ENCODE data around the gene KCNH2. TPM values are rescaled to one million over a fixed set of nuclear protein-coding genes. Genes with fewer than 3 reads are reported as not detected.
A peak's percentile ranks its signal among the peaks of the same experiment; 100 is the strongest.

Gene KCNH2
- total and polyA plus RNA-seq, 9 donors, result 2.0 to 26.3 (median 6.7) TPM

- H3K4me1 ChIP-seq (ENCODE audit: insufficient read depth), result peaks cover 38% of the 10 kb centered on the region
- intact Hi-C loops (cut with DNase I), result loop anchor here in 1 of 4 donors (10.0 kb wide), 1 partner anchor 190 kb away; no protein-coding TSS in a partner anchor
- H3K27ac ChIP-seq, result peak overlapping the region in 1 of 2 donors; percentile 18
- peak in 4 of 5 donors; percentile 66 to 79 (median 70) for DNase-seq
- 1 to 4% (median 1%) methylated on average over 66 to 89 of the region's 89 CpGs for WGBS, 3 donors
- H3K27me3 ChIP-seq, result no peaks in the 10 kb centered on the region
- H3K9me3 ChIP-seq, result no peaks in the 10 kb centered on the region
- H3K4me3 ChIP-seq, result peak overlapping the region; percentile 37
- TF ChIP-seq, protein P1, sequence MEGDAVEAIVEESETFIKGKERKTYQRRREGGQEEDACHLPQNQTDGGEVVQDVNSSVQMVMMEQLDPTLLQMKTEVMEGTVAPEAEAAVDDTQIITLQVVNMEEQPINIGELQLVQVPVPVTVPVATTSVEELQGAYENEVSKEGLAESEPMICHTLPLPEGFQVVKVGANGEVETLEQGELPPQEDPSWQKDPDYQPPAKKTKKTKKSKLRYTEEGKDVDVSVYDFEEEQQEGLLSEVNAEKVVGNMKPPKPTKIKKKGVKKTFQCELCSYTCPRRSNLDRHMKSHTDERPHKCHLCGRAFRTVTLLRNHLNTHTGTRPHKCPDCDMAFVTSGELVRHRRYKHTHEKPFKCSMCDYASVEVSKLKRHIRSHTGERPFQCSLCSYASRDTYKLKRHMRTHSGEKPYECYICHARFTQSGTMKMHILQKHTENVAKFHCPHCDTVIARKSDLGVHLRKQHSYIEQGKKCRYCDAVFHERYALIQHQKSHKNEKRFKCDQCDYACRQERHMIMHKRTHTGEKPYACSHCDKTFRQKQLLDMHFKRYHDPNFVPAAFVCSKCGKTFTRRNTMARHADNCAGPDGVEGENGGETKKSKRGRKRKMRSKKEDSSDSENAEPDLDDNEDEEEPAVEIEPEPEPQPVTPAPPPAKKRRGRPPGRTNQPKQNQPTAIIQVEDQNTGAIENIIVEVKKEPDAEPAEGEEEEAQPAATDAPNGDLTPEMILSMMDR (IDR thresholded peaks at IDR 0.05), result peak; percentile 10 to 66 (median 42)
- no peak for TF ChIP-seq POLR2A (IDR thresholded peaks at IDR 0.05)
- H3K36me3 ChIP-seq, result no peaks in the 10 kb centered on the region
Measured at GRCh38 chr7:150974468-150975391, 3.4 kb downstream of the KCNH2 start.

GRCh38 chr7:150973571-150974451 lies 4.3 kb downstream of the KCNH2 start:
- Histone ChIP-seq H3K4me3 (peak overlapping the region; percentile 37), H3K27me3 (no peaks in the 10 kb centered on the region), H3K9me3 (no peaks in the 10 kb centered on the region), H3K36me3 (no peaks in the 10 kb centered on the region), H3K4me1 (ENCODE audit: insufficient read depth) (peaks cover 35% of the 10 kb centered on the region), H3K27ac (peak overlapping the region in 1 of 2 donors; percentile 18)
- no peak for DNase-seq
- intact Hi-C loops (cut with DNase I), result loop anchor here in 1 of 4 donors (10.0 kb wide), 1 partner anchor 189 kb away; no protein-coding TSS in a partner anchor
- 42 to 57% (median 50%) methylated on average over 26 to 27 of the region's 27 CpGs for WGBS, 3 donors
- TF ChIP-seq POLR2A (IDR thresholded peaks at IDR 0.05), result no peak
- TF ChIP-seq, protein P1 (IDR thresholded peaks at IDR 0.05), result no peak
- TF ChIP-seq EP300 (IDR thresholded peaks at IDR 0.05), result no peak

- no peak for DNase-seq
- intact Hi-C loops (cut with DNase I), result loop anchor here in 1 of 4 donors (10.0 kb wide), 1 partner anchor 188 kb away; no protein-coding TSS in a partner anchor
- Histone ChIP-seq H3K4me1 (ENCODE audit: insufficient read depth) (peaks cover 32% of the 10 kb centered on the region), H3K4me3 (no peak overlapping the region), H3K9me3 (no peaks in the 10 kb centered on the region), H3K36me3 (no peaks in the 10 kb centered on the region), H3K27me3 (no peaks in the 10 kb centered on the region), H3K27ac (peak overlapping the region in 1 of 2 donors; percentile 67)
- 62 to 73% (median 67%) methylated on average over 8 of the region's 8 CpGs for WGBS, 3 donors
- TF ChIP-seq, protein P1 (IDR thresholded peaks at IDR 0.05), result no peak
- TF ChIP-seq EP300 (IDR thresholded peaks at IDR 0.05), result no peak
- no peak for TF ChIP-seq POLR2A (IDR thresholded peaks at IDR 0.05)
Measured at GRCh38 chr7:150972741-150973140, 5.4 kb downstream of the KCNH2 start.

- Histone ChIP-seq H3K4me1 (ENCODE audit: insufficient read depth) (peaks cover 28% of the 10 kb centered on the region), H3K4me3 (no peak overlapping the region), H3K36me3 (no peaks in the 10 kb centered on the region), H3K27ac (peak overlapping the region in 1 of 2 donors; percentile 67), H3K9me3 (no peaks in the 10 kb centered on the region), H3K27me3 (no peaks in the 10 kb centered on the region)
- WGBS, 3 donors, result 5 to 13% (median 12%) methylated on average over 11 to 12 of the region's 12 CpGs
- TF ChIP-seq, protein P1 (IDR thresholded peaks at IDR 0.05), result no peak
- TF ChIP-seq POLR2A (IDR thresholded peaks at IDR 0.05) (no peak), EP300 (IDR thresholded peaks at IDR 0.05) (no peak)
- intact Hi-C loops (cut with DNase I), result loop anchor here in 1 of 4 donors (10.0 kb wide), 1 partner anchor 187 kb away; no protein-coding TSS in a partner anchor
- peak; percentile 83 to 94 (median 89) for DNase-seq
Measured at GRCh38 chr7:150972023-150972468, 6.1 kb downstream of the KCNH2 start.
